Sigmoid colon (tissue), 7 donors: ENCODE data around the gene C1QTNF8. TPM values are rescaled to one million over a fixed set of nuclear protein-coding genes. Genes with fewer than 3 reads are reported as not detected.

Experiments
- DNase-seq: peaks from one replicate; pipeline ENCODE4 v3.0.0-alpha.2; 2019
- H3K27ac ChIP-seq, 4 donors: fragments of 200-600 bp; sonication (generic); one replicate each; pipeline ENCODE4 v1.5.1; 2016 to 2019; ENCODE audit warnings: mild to moderate bottlenecking in 1 of 4
- H3K27me3 ChIP-seq, 3 donors: fragments of 200-600 bp; sonication (generic); one replicate each; pipeline ENCODE4 v1.5.1; 2019; ENCODE audit warnings: mild to moderate bottlenecking in 1 of 3
- H3K36me3 ChIP-seq, 4 donors: fragments of 200-600 bp; sonication (generic); one replicate each; pipeline ENCODE4 v1.5.1; 2016 to 2019
- H3K4me1 ChIP-seq, 4 donors: fragments of 200-600 bp; sonication (generic); one replicate each; pipeline ENCODE4 v1.5.1; 2017 to 2019
- H3K4me3 ChIP-seq, 4 donors: fragments of 200-600 bp; sonication (generic); one replicate each; pipeline ENCODE4 v1.5.1; 2017 to 2019; ENCODE audit warnings: mild to moderate bottlenecking in 2 of 4, moderate library complexity in 1 of 4
- H3K9me3 ChIP-seq, 4 donors: fragments of 200-600 bp in 3 of 4; sonication (generic) in 3 of 4; one replicate each; pipeline versions ENCODE4 v1.5.1 to v1.6.1; 2013 to 2019
- EP300 ChIP-seq, 4 donors: sonication (generic); formaldehyde crosslinking; IDR thresholded peaks; one replicate each; pipeline ENCODE4 v1.6.1; 2017; ENCODE audit warnings: antibody characterized with exemption in 4 of 4
- POLR2A ChIP-seq, 2 donors: fragments of 450-650 bp; IDR thresholded peaks; one replicate each; pipeline ENCODE4 v1.6.1; 2016; ENCODE audit warnings: antibody characterized with exemption in 2 of 2, mild to moderate bottlenecking in 2 of 2, moderate library complexity in 2 of 2
- POLR2AphosphoS5 ChIP-seq, 4 donors: sonication (generic); formaldehyde crosslinking; IDR thresholded peaks; one replicate each; pipeline ENCODE4 v1.6.1; 2017; ENCODE audit warnings: antibody characterized with exemption in 4 of 4
- WGBS, 2 donors: extraction: QIAGEN DNeasy Blood & Tissue Kit; methylation state at CpG; one replicate each; pipeline ENCODE4 v1.1.7; 2013; 5-methylcytosine and 5-hydroxymethylcytosine counted together
- intact Hi-C: fragments of 100-400 bp; cut with DNase I; formaldehyde crosslinking; loops from one replicate; pipeline ENCODE4 v1.15.1; 2023
- polyA plus RNA-seq, 3 donors: library from polyadenylated mRNA; stranded (reverse); fragments of 200-250 nt; gene quantifications; one replicate each; pipeline ENCODE4 v1.2.3, GENCODE V29; 2013
- total RNA-seq, 4 donors: library from RNA; depleted of rRNA; stranded (reverse); fragments of >200 nt; gene quantifications; one replicate each; pipeline ENCODE4 v1.1.0, GENCODE V29; 2016
- TF ChIP-seq, protein P1 (sequence below), 4 experiments: fragments of 450-650 bp in 3 of 4; fragments of 200-600 bp in 1 of 4; IDR thresholded peaks; one replicate each; pipeline ENCODE4 v1.5.1; 2016 to 2019; ENCODE audit warnings: antibody characterized with exemption in 4 of 4, mild to moderate bottlenecking in 3 of 4, moderate library complexity in 2 of 4
- donor health status: healthy with polysubstance abuse.
- donor health status: Bipolar disorder and iron deficiency.
- donor health status: healthy.

C1QTNF8 gene
- total and polyA plus RNA-seq, 7 donors = not detected

DNA sequence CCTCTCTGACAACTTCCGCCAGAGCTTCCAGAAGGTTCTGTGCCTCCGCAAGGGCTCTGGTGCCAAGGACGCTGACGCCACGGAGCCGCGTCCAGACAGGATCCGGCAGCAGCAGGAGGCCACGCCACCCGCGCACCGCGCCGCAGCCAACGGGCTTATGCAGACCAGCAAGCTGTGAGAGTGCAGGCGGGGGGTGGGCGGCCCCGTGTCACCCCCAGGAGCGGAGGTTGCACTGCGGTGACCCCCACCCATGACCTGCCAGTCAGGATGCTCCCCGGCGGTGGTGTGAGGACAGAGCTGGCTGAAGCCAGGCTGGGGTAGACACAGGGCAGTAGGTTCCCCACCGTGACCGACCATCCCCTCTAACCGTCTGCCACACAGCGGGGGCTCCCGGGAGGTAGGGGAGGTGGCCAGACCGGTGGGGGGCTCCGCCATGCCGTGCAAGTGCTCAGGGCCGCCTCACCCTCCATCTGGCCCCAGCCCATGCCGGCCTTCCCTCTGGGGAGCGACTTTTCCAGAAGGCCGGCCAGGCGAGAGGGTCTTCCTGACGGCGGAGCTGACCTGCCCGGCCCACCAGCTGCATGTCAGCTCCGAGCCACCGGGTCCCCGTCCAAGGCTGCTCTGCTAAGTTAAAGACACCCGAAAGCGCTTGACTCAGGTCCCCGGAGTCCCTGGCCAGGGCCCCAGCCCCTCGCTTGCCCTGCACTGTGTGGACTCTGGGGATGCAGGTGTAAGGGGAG lies 16.1 kb downstream of the C1QTNF8 start:
- no peak for DNase-seq
- H3K4me1 ChIP-seq = no peaks in the 10 kb centered on the region
- H3K27me3 ChIP-seq = peaks cover 19 to 93% (median 87%) of the 10 kb centered on the region in 3 donors
- H3K27ac ChIP-seq = no peak overlapping the region
- intact Hi-C loops = no loop called here
- peaks cover 0 to 11% (median 5%) of the 10 kb centered on the region in 4 donors for H3K9me3 ChIP-seq
- H3K36me3 ChIP-seq = no peaks in the 10 kb centered on the region
- 85 to 93% methylated on average over 45 of the region's 45 CpGs for WGBS, 2 donors
- no peak overlapping the region for H3K4me3 ChIP-seq
- TF ChIP-seq POLR2AphosphoS5 (IDR thresholded peaks at IDR 0.05) (no peak), EP300 (IDR thresholded peaks at IDR 0.05) (no peak)

DNA sequence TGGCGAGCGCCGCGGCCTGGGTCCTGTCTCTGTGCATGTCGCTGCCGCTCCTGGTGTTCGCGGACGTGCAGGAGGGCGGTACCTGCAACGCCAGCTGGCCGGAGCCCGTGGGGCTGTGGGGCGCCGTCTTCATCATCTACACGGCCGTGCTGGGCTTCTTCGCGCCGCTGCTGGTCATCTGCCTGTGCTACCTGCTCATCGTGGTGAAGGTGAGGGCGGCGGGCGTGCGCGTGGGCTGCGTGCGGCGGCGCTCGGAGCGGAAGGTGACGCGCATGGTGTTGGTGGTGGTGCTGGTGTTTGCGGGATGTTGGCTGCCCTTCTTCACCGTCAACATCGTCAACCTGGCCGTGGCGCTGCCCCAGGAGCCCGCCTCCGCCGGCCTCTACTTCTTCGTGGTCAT lies 16.7 kb downstream of the C1QTNF8 start:
- H3K27ac ChIP-seq = no peak overlapping the region
- H3K9me3 ChIP-seq = peaks cover 0 to 5% (median 1%) of the 10 kb centered on the region in 4 donors
- 96 to 97% methylated on average over 43 of the region's 43 CpGs for WGBS, 2 donors
- no peaks in the 10 kb centered on the region for H3K4me1 ChIP-seq
- no peak for DNase-seq
- TF ChIP-seq EP300 (IDR thresholded peaks at IDR 0.05) = no peak
- intact Hi-C loops = no loop called here
- H3K4me3 ChIP-seq = no peak overlapping the region
- H3K27me3 ChIP-seq = peaks cover 19 to 94% (median 85%) of the 10 kb centered on the region in 3 donors
- no peaks in the 10 kb centered on the region for H3K36me3 ChIP-seq

DNA sequence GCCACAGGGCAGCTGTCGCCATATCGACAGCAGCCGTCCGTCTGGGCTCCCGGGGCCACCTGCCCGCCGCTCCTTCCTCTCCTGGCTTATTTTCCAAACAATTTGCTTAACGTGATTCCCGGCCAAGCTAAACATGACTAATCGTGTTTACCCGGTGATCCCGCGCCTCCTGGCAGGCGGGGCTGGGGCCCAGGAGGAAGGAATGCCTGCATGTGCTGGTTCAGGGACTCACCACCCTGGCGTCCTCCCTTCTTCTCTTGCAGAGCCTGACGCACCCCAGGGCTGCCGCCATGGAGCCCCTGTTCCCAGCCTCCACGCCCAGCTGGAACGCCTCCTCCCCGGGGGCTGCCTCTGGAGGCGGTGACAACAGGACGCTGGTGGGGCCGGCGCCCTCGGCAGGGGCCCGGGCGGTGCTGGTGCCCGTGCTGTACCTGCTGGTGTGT lies 17.4 kb downstream of the C1QTNF8 start:
- no peaks in the 10 kb centered on the region for H3K9me3 ChIP-seq
- no peak overlapping the region for H3K27ac ChIP-seq
- H3K27me3 ChIP-seq = peaks cover 20 to 94% (median 85%) of the 10 kb centered on the region in 3 donors
- no peaks in the 10 kb centered on the region for H3K36me3 ChIP-seq
- no peak for TF ChIP-seq POLR2A (IDR thresholded peaks at IDR 0.05)
- TF ChIP-seq EP300 (IDR thresholded peaks at IDR 0.05) = no peak
- TF ChIP-seq POLR2AphosphoS5 (IDR thresholded peaks at IDR 0.05) = no peak
- TF ChIP-seq, protein P1, sequence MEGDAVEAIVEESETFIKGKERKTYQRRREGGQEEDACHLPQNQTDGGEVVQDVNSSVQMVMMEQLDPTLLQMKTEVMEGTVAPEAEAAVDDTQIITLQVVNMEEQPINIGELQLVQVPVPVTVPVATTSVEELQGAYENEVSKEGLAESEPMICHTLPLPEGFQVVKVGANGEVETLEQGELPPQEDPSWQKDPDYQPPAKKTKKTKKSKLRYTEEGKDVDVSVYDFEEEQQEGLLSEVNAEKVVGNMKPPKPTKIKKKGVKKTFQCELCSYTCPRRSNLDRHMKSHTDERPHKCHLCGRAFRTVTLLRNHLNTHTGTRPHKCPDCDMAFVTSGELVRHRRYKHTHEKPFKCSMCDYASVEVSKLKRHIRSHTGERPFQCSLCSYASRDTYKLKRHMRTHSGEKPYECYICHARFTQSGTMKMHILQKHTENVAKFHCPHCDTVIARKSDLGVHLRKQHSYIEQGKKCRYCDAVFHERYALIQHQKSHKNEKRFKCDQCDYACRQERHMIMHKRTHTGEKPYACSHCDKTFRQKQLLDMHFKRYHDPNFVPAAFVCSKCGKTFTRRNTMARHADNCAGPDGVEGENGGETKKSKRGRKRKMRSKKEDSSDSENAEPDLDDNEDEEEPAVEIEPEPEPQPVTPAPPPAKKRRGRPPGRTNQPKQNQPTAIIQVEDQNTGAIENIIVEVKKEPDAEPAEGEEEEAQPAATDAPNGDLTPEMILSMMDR (IDR thresholded peaks at IDR 0.05) = no peak
- no peak overlapping the region for H3K4me3 ChIP-seq
- no peaks in the 10 kb centered on the region for H3K4me1 ChIP-seq
- no peak for DNase-seq
- WGBS, 2 donors = 10 to 53% methylated on average over 28 of the region's 28 CpGs
- intact Hi-C loops = no loop called here

DNA sequence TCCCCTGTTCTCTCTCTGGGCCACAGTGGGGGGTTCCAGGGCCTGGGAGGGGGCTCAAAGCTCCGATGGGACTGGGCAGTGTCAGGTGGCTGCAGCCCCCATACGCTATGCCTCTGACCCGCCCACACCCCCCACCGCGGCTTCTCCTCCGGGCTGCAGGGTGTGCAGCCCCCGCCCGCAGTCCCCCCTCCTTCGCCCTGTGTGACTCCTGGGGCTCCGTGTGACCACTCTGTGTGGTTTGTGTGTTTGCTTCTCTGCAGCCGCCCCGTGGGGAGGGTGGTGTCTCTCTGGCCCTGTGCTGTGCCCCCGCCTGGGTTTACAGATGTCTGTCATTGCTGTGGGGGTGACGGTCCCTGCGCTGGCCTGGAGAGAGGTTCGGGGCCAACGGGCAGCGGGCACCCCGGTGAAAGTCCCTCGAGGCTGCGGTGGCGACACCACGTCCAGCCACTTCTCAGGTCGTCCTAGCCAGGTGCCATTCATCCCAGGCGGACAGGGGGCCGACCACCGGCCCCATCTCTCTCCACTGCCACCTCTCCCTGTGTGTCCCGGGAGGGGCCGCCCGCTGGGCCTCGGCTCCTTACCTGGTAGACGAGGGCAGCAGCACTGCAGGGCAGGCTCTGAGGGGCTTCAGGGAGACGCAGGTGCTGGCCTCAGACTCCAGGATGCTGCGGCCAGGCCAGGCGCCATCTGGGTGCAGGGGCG lies 18.0 kb downstream of the C1QTNF8 start:
- Histone ChIP-seq H3K36me3 (no peaks in the 10 kb centered on the region), H3K4me1 (no peaks in the 10 kb centered on the region), H3K4me3 (no peak overlapping the region), H3K27ac (no peak overlapping the region), H3K27me3 (peaks cover 21 to 94% (median 85%) of the 10 kb centered on the region in 3 donors), H3K9me3 (no peaks in the 10 kb centered on the region)
- no peak for DNase-seq
- intact Hi-C loops = no loop called here
- WGBS, 2 donors = 37 to 66% methylated on average over 36 of the region's 36 CpGs
- TF ChIP-seq, protein P1 (IDR thresholded peaks at IDR 0.05) = no peak
- TF ChIP-seq POLR2A (IDR thresholded peaks at IDR 0.05) (no peak), POLR2AphosphoS5 (IDR thresholded peaks at IDR 0.05) (no peak), EP300 (IDR thresholded peaks at IDR 0.05) (no peak)

DNA sequence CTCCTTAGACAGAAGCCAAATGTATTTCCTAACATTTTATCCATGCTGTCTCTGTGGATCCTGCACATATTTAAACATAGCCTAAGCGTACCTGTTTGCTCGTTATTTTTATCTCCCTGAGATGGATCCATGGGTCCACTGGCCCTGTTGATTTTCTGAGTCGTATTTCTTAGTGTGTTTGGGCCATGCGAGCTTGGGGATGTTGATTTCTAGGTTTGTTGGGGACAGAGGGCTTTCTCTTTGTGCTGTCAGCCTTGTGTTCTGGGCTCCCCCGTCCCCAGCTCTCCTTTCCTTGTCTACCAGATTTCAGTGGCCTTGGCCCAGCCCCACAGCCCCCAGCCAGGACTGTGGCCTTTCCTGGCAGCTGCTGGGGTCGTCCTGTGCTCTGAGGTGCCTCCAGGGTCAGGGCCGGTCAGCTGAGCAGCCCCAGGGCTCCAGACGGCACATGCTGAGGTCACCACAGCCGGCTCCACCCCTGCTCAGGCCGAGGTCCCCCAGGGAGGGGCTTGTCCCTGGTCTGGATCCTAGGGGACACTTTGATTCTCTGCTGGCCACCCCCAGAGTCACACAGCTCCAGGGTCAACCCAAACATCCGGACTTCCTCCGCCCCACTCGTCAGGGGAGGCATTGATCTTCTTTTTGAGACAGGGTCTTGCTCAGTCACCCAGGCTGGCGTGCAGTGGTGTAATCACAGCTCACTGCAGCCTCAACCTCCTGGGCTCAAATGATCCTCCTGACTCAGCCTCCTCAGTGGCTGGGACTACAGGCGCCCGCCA lies 19.1 kb downstream of the C1QTNF8 start:
- DNase-seq = no peak
- Histone ChIP-seq H3K27me3 (peaks cover 27 to 94% (median 85%) of the 10 kb centered on the region in 3 donors), H3K4me1 (no peaks in the 10 kb centered on the region), H3K9me3 (no peaks in the 10 kb centered on the region), H3K36me3 (no peaks in the 10 kb centered on the region), H3K27ac (no peak overlapping the region), H3K4me3 (no peak overlapping the region)
- TF ChIP-seq POLR2AphosphoS5 (IDR thresholded peaks at IDR 0.05) = no peak
- no peak for TF ChIP-seq POLR2A (IDR thresholded peaks at IDR 0.05)
- TF ChIP-seq, protein P1 (IDR thresholded peaks at IDR 0.05) = no peak
- no peak for TF ChIP-seq EP300 (IDR thresholded peaks at IDR 0.05)
- WGBS, 2 donors = 44 to 49% methylated on average over 16 of the region's 16 CpGs
- intact Hi-C loops = no loop called here
